ENCODE measurements around the gene OGFOD1. TPM values are rescaled to one million over a fixed set of nuclear protein-coding genes. Genes with fewer than 3 reads are reported as not detected.
A peak's percentile ranks its signal among the peaks of the same experiment; 100 is the strongest.

The OGFOD1 gene
- total and polyA plus RNA-seq, 9 of the 15 experiments (the other 6 are each of a cell fraction or from before 2014, with no cell fraction given), result 60.4 to 134 (median 85.8) TPM

GRCh38 chr16:56483394-56483793 lies 32.0 kb downstream of the OGFOD1 start (continued):
- no peak for TF ChIP-seq KDM5B (IDR thresholded peaks at IDR 0.05; ENCODE audit: insufficient replicate concordance, low read depth, low read length)
- TF ChIP-seq TFAM (CRISPR knock-in tag; conservative IDR thresholded peaks at IDR 0.05), result no peak
- no peak for TF ChIP-seq HNRNPL (IDR thresholded peaks at IDR 0.05; ENCODE audit: low read depth, low read length)
- no peak for TF ChIP-seq SAP30 (IDR thresholded peaks at IDR 0.05; ENCODE audit: borderline replicate concordance, insufficient read depth, low read depth, low read length, poor library complexity, severe bottlenecking)
- no peak for TF ChIP-seq KAT7 (CRISPR knock-in tag; IDR thresholded peaks at IDR 0.05; ENCODE audit: borderline replicate concordance)
- no peak for TF ChIP-seq ZNF75A (CRISPR knock-in tag; IDR thresholded peaks at IDR 0.05)
- TF ChIP-seq ZNF12 (CRISPR knock-in tag; IDR thresholded peaks at IDR 0.05), result peak; percentile 98
- TF ChIP-seq BCLAF1 (IDR thresholded peaks at IDR 0.05; ENCODE audit: borderline replicate concordance in 1 of 2, control insufficient read depth in 1 of 2, low read depth in 2 of 2, low read length in 1 of 2), result no peak
- no peak for TF ChIP-seq CBX8 (IDR thresholded peaks at IDR 0.05; ENCODE audit: borderline replicate concordance, extremely low read depth, low read depth, low read length, poor library complexity, severe bottlenecking)
